Muscle of leg (tissue), 11 donors: ENCODE data around the gene NANOS1. TPM values are rescaled to one million over a fixed set of nuclear protein-coding genes. Genes with fewer than 3 reads are reported as not detected.

ENCODE experiments used
- DNase-seq: peaks from one replicate; pipeline ENCODE4 v3.0.0; 2013
- H3K27ac ChIP-seq: one replicate; pipeline ENCODE4 v1.5.1; 2013; ENCODE audit warnings: mild to moderate bottlenecking, low read length, control low read depth
- H3K27me3 ChIP-seq: one replicate; pipeline ENCODE4 v1.6.1; 2013; ENCODE audit warnings: low read length; ENCODE audit not compliant: control insufficient read depth, insufficient read depth
- H3K36me3 ChIP-seq: one replicate; pipeline ENCODE4 v1.6.1; 2013; ENCODE audit warnings: low read length; ENCODE audit not compliant: control insufficient read depth, insufficient read depth
- H3K4me1 ChIP-seq: one replicate; pipeline ENCODE4 v1.6.1; 2013; ENCODE audit warnings: low read length; ENCODE audit not compliant: control insufficient read depth, insufficient read depth
- H3K4me3 ChIP-seq: one replicate; pipeline ENCODE4 v1.5.1; 2013; ENCODE audit warnings: low read length, control low read depth
- H3K9me3 ChIP-seq: replicated peaks from 2 replicates; pipeline ENCODE4 v1.6.1; 2013; ENCODE audit warnings: low read depth, low read length; ENCODE audit not compliant: control insufficient read depth
- WGBS: methylation state at CpG from one replicate; pipeline ENCODE4 v1.1.5; 2013; ENCODE audit warnings: missing lambda C conversion rate; ENCODE audit not compliant: insufficient coverage; 5-methylcytosine and 5-hydroxymethylcytosine counted together
- polyA plus RNA-seq, 8 donors: library from polyadenylated mRNA; unstranded; fragments of 120-200 nt; gene quantifications; one replicate each; pipeline versions ENCODE4 v1.2.1 to v1.2.3, GENCODE V29; 2013; ENCODE audit warnings: inconsistent platforms in 1 of 8, low replicate concordance in 1 of 8; ENCODE audit not compliant: insufficient read length in 8 of 8, insufficient read depth in 1 of 8
- total RNA-seq: library from RNA; stranded (reverse); fragments of 120-200 nt; gene quantifications from one replicate; pipeline ENCODE4 v1.2.4, GENCODE V29; 2013

The NANOS1 gene
- total and polyA plus RNA-seq, 9 donors: 3.7 to 10.0 (median 5.8) TPM

DNA sequence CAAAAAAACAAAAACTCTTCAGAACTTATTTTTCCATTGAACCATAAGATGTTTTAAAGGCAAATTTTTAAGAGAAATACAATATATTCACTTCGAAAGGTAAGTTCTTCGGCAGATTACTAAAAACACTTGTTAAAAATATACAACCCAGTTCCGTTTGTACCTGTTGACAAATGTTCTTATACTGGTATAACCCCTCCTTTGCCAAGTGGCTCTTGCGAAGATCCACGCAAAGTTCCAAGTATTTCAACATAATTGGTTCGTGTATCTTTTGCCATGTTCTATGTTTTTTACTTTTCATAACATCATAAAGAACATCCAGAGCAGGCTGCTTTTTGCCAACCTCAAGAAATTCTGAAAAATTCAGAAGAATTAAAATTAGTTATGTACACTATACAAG is 44.1 kb downstream of the NANOS1 start:
- Histone ChIP-seq H3K9me3 (no peaks in the 10 kb centered on the region), H3K27me3 (no peaks in the 10 kb centered on the region), H3K36me3 (peaks cover 21% of the 10 kb centered on the region), H3K4me1 (peaks cover 3% of the 10 kb centered on the region), H3K27ac (no peak overlapping the region), H3K4me3 (no peak overlapping the region)
- 86% methylated on average over 3 of the region's 6 CpGs for WGBS
- no peak for DNase-seq

DNA sequence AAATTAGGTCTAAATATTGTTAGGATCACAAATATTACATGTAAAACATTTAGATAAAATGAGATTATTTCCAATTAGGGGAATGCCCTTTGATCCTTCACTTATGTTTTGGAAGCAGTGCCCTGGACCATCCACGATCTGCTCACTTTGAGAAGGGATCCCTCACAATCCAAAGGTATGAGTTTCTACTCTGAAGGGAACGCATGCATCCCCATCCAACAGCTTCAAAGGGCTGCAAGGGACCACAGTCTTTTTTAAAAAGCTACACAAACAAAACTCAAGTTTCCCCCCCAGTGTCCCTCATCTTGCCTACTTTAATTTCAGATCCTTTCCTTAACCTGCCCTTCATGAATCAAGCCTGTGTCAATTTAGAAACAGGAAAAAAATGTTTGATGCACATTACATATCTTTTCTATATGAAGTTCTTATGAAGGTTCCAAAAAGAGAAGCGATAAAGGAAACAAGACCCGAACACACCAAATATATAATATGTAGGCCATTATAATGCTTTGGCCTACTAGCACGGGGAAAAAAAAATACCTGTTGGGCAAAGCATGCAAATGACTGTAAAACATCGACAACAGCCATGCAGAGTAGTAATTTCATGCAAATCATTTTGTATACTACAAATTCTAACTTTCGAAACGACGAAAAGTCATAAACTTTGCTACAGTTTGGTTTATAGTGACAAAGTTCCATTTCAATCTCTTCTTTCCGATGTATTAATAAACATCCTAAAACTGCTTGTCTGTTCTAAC is 49.1 kb downstream of the NANOS1 start:
- DNase-seq: no peak
- WGBS: 58% methylated on average over 2 of the region's 10 CpGs
- H3K36me3 ChIP-seq: no peaks in the 10 kb centered on the region
- H3K4me1 ChIP-seq: peaks cover 3% of the 10 kb centered on the region
- H3K4me3 ChIP-seq: peak overlapping the region; percentile 5
- H3K27ac ChIP-seq: no peak overlapping the region
- no peaks in the 10 kb centered on the region for H3K27me3 ChIP-seq
- no peaks in the 10 kb centered on the region for H3K9me3 ChIP-seq

DNA sequence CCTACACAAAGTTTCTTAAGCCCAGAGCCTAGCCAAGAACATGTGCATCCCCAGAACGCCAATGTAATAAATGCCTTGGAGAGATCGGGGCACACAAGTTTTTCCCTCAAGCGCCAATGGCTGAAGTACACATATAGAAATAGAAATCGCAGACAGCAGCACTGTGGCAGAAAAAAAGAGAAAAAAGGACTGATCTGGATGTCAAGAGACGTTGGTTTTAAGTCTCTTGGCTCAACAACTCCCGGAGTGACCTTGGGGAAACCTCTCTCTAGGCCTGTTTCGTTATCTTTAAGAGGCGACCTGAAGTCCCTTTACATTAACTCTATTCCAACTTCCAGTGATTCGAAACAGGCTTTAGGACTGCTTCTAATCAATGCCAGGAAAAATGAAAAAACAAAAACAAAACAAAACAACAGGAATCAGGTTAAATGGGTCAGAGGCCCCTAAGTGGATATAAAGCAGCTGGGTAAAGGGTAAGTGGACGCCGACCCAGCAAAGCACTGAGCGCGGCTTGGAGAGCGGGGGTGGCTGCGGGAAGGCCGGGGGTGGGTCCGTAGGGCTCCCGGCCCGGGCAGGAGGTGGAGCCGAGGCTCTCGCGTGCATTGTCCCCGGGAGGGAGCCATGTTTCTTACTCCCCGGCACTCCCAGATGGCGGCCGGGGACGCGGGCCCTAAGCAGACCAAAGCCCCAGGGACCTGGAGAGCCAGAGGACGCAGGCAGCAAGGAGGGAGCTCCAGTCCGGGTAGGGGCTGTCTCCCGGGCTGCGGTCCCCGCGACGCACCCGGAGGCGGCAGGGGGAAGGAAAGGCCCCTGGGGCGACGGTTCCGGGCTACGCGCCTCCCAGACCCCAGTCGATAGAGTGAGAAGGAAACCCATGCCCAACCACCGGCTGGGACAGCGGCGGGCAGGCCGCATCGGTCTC is 50.3 kb downstream of the NANOS1 start:
- Histone ChIP-seq H3K9me3 (no peaks in the 10 kb centered on the region), H3K27me3 (no peaks in the 10 kb centered on the region), H3K4me3 (peak overlapping the region; percentile 73), H3K4me1 (peaks cover 3% of the 10 kb centered on the region), H3K27ac (peak overlapping the region; percentile 95), H3K36me3 (no peaks in the 10 kb centered on the region)
- 0% methylated on average over 44 of the region's 48 CpGs for WGBS
- DNase-seq: peak; percentile 87

DNA sequence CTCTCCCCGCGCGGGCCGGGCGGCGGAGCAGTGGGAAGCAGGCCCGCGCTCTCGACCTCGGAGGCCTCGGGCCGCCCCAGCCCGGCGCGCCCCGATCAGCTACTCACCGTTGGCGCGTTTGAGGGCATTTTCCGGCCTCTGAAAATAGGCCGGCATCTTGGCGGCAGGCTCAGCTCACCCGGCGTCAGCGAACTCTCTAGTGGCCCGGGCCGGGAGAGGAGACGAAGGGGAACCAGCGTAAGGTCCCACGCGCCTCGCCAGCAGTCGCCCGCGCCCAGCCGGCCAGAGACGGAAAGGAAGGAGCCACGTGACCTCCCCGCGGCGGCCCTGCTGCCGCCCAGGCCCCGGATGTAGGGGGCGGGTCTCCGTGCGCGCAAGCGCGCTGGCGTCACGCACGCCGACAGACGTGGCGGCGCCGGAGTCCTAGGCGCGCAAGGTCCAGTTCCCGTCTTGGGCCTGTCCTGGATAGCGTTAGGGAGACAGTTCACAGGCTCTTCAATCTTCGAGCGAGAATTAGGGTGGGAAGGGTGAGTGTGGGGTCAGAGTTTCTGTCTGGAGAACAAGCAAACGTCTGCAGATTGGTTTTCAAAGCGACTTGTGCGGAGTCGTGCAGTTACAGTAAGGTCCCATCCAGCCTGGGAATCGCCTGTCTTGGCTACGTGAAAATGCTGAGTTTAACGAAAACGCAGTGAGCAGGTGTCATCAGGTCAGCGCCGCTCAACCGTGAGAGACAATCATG is 51.2 kb downstream of the NANOS1 start, which contains the start of gene EIF3A:
Gene EIF3A (minus strand): TSS at position 297 of the 739 bp plus-strand sequence. CDS start 141 bp downstream, at position 156.
- Histone ChIP-seq H3K27ac (peak within 1 kb of the TSS; percentile 95), H3K9me3 (no peaks in the 10 kb centered on the region), H3K4me3 (peak within 1 kb of the TSS; percentile 73), H3K36me3 (no peaks in the 10 kb centered on the region), H3K27me3 (no peaks in the 10 kb centered on the region), H3K4me1 (peaks cover 3% of the 10 kb centered on the region)
- WGBS: under 1% methylated on average over 74 of the region's 74 CpGs
- DNase-seq: peak; percentile 97

Other genes with a start within 250 kb of the NANOS1 start
- 65.6 TPM for gene EIF3A, start 51.1 kb downstream of the NANOS1 start, total RNA-seq
- gene EIF3A, start 51.1 kb downstream of the NANOS1 start, polyA plus RNA-seq: 100 to 1,000 TPM; 111 to 160 (median 144) TPM
- 32.5 TPM for gene DENND10, start 74.4 kb downstream of the NANOS1 start, total RNA-seq
- gene DENND10, start 74.4 kb downstream of the NANOS1 start, polyA plus RNA-seq: 10 to 100 TPM; 24.7 to 38.5 (median 33.6) TPM
- 18.9 TPM for gene SFXN4, start 136.0 kb downstream of the NANOS1 start, total RNA-seq
- 10 to 100 TPM; 18.6 to 29.7 (median 21.5) TPM for gene SFXN4, start 136.0 kb downstream of the NANOS1 start, polyA plus RNA-seq
- gene PRDX3, start 149.1 kb downstream of the NANOS1 start, total RNA-seq: 120 TPM
- 100 to 1,000 TPM; 127 to 155 (median 136) TPM for gene PRDX3, start 149.1 kb downstream of the NANOS1 start, polyA plus RNA-seq
- gene GRK5, start 177.9 kb downstream of the NANOS1 start, total RNA-seq: 21.4 TPM
- gene GRK5, start 177.9 kb downstream of the NANOS1 start, polyA plus RNA-seq: 10 to 100 TPM; 18.1 to 29.2 (median 23.9) TPM